DND-41 (cell line): ENCODE results near the gene EIF4G3.

Experiments
- EZH2 ChIP-seq: IDR thresholded peaks from 3 replicates; pipeline ENCODE4 v1.6.1; 2012; ENCODE audit warnings: borderline replicate concordance, low read depth, mild to moderate bottlenecking, moderate library complexity, low read length, inconsistent platforms; ENCODE audit not compliant: severe bottlenecking
- TF ChIP-seq, protein P1 (sequence below): IDR thresholded peaks from 2 replicates; pipeline ENCODE4 v1.5.1; 2012; ENCODE audit warnings: borderline replicate concordance, low read length, moderate library complexity, mild to moderate bottlenecking; ENCODE audit not compliant: poor library complexity, severe bottlenecking; ENCODE audit errors: extremely low read depth

DNA sequence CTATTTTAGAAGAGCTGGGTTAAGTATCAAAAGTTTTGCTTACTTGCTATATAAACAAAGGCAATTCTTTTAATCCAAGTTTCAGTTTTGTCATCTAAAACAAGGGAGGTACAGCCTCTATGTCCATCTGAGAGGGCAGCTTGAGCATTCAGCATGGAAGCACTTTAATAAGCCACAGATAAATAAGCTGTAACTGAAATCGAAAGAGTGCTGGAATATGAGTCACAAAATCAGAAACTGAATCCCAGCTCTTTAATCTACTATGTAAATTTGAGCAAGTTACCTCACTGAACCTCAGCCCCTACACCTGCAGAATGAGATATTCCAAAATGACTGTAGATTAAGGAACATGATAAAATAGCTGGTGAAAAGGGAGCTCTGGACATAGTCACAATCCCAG is 309.6 kb downstream of the EIF4G3 start:
- TF ChIP-seq, protein P1, sequence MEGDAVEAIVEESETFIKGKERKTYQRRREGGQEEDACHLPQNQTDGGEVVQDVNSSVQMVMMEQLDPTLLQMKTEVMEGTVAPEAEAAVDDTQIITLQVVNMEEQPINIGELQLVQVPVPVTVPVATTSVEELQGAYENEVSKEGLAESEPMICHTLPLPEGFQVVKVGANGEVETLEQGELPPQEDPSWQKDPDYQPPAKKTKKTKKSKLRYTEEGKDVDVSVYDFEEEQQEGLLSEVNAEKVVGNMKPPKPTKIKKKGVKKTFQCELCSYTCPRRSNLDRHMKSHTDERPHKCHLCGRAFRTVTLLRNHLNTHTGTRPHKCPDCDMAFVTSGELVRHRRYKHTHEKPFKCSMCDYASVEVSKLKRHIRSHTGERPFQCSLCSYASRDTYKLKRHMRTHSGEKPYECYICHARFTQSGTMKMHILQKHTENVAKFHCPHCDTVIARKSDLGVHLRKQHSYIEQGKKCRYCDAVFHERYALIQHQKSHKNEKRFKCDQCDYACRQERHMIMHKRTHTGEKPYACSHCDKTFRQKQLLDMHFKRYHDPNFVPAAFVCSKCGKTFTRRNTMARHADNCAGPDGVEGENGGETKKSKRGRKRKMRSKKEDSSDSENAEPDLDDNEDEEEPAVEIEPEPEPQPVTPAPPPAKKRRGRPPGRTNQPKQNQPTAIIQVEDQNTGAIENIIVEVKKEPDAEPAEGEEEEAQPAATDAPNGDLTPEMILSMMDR: no peak
- no peak for TF ChIP-seq EZH2
